H1 (cell line): ENCODE results near the gene SECISBP2. TPM values are rescaled to one million over a fixed set of nuclear protein-coding genes. Genes with fewer than 3 reads are reported as not detected.

Source experiments
- CTCF ChIA-PET: fragments of 300-600 bp; sonication (Branson Sonifier 250); formaldehyde crosslinking; loops from one replicate; lab custom pipeline; 2021; ENCODE audit not compliant: partially characterized antibody; lab: Charles Lee
- POLR2A ChIA-PET: fragments of 300-600 bp; sonication (Branson Sonifier 250); formaldehyde crosslinking; loops from one replicate; lab custom pipeline; 2021; ENCODE audit warnings: inconsistent platforms; ENCODE audit not compliant: partially characterized antibody; lab: Charles Lee
- DNase-seq, 2 experiments: peaks; one replicate each; pipeline versions ENCODE4 v3.0.0 to v3.0.0-alpha.2; 2010 to 2022; ENCODE audit warnings: low spot score in 2 of 2, low read depth in 1 of 2, mixed read lengths in 1 of 2
- FAIRE-seq: peaks from 2 replicates; lab custom pipeline; 2011; peaks lifted over from hg19 to GRCh38; lab: Jason Lieb, UNC
- H2AFZ ChIP-seq: 2 replicates; pipeline ENCODE4 v1.8.1; 2012; ENCODE audit warnings: low read length, inconsistent platforms
- H2AK5ac ChIP-seq: 2 replicates; pipeline ENCODE4 v1.6.1; 2013; ENCODE audit warnings: low read depth, low read length
- H2BK120ac ChIP-seq: replicated peaks from 2 replicates; pipeline ENCODE3; 2013; ENCODE audit warnings: low read depth, low read length, inconsistent platforms
- H2BK12ac ChIP-seq: 2 replicates; pipeline ENCODE4 v1.6.1; 2013; ENCODE audit warnings: low read depth, low read length
- H2BK15ac ChIP-seq: 2 replicates; pipeline ENCODE4 v1.6.1; 2013; ENCODE audit warnings: low read length
- H2BK20ac ChIP-seq: 2 replicates; pipeline ENCODE4 v1.6.1; 2013; ENCODE audit warnings: low read length
- H2BK5ac ChIP-seq: 2 replicates; pipeline ENCODE4 v1.6.1; 2013; ENCODE audit warnings: low read depth, low read length
- H3K14ac ChIP-seq: 2 replicates; pipeline ENCODE4 v1.6.1; 2013; ENCODE audit warnings: inconsistent platforms; ENCODE audit not compliant: insufficient read length
- H3K18ac ChIP-seq: 2 replicates; pipeline ENCODE4 v1.6.1; 2013; ENCODE audit warnings: low read length; ENCODE audit errors: extremely low read depth
- H3K23ac ChIP-seq: 2 replicates; pipeline ENCODE4 v1.6.1; 2013; ENCODE audit warnings: inconsistent platforms; ENCODE audit not compliant: insufficient read length
- H3K23me2 ChIP-seq: 2 replicates; pipeline ENCODE4 v1.6.1; 2013; ENCODE audit warnings: low read depth, low read length
- H3K27ac ChIP-seq: 2 replicates; pipeline ENCODE4 v1.6.1; 2011; ENCODE audit warnings: low read depth, low read length, inconsistent platforms
- H3K27me3 ChIP-seq, 4 experiments: replicated peaks in 1 of 4; 1 replicate in 1 of 4; 2 replicates in 3 of 4; pipeline versions ENCODE4 v1.6.1 to v1.8.1; 2011 to 2013; ENCODE audit warnings: low read length in 3 of 4, mild to moderate bottlenecking in 3 of 4, inconsistent platforms in 2 of 4, mixed read lengths in 2 of 4, moderate library complexity in 1 of 4; ENCODE audit not compliant: control insufficient read depth in 3 of 4, insufficient read depth in 3 of 4; ENCODE audit errors: extremely low read depth in 1 of 4
- H3K36me3 ChIP-seq, 4 experiments: 2 replicates each; pipeline versions ENCODE4 v1.6.1 to v1.8.1; 2011 to 2013; ENCODE audit warnings: mild to moderate bottlenecking in 4 of 4, low read length in 3 of 4, moderate library complexity in 2 of 4, control low read depth in 1 of 4, inconsistent platforms in 1 of 4; ENCODE audit not compliant: insufficient read depth in 4 of 4, control insufficient read depth in 2 of 4
- H3K4ac ChIP-seq: replicated peaks from 2 replicates; pipeline ENCODE3; 2013; ENCODE audit warnings: low read length, low read depth, mixed read lengths, inconsistent platforms; ENCODE audit not compliant: insufficient read length
- H3K4me1 ChIP-seq, 4 experiments: replicated peaks in 1 of 4; 1 replicate in 1 of 4; 2 replicates in 3 of 4; pipeline versions ENCODE4 v1.6.1 to v1.8.1; 2011 to 2013; ENCODE audit warnings: low read length in 3 of 4, inconsistent platforms in 2 of 4, mixed read lengths in 1 of 4; ENCODE audit not compliant: insufficient read depth in 4 of 4, control insufficient read depth in 3 of 4
- H3K4me2 ChIP-seq, 2 experiments: 2 replicates each; pipeline versions ENCODE4 v1.6.1 to v1.8.1; 2011 to 2013; ENCODE audit warnings: low read depth in 2 of 2, low read length in 2 of 2, control low read depth in 1 of 2, inconsistent platforms in 1 of 2, mild to moderate bottlenecking in 1 of 2; ENCODE audit not compliant: insufficient read depth in 1 of 2
- H3K4me3 ChIP-seq, 4 experiments: fragments of 200-600, 300-600 bp in 1 of 4; sonication (generic), shearing (Covaris generic), sonication (Bioruptor Twin) in 1 of 4; 2 replicates each; pipeline versions ENCODE4 v1.5.1 to v1.8.1; 2011 to 2016; ENCODE audit warnings: low read length in 4 of 4, low read depth in 3 of 4, control low read depth in 2 of 4, inconsistent platforms in 2 of 4, mild to moderate bottlenecking in 2 of 4, mixed read lengths in 1 of 4, moderate library complexity in 1 of 4; ENCODE audit not compliant: insufficient read depth in 2 of 4; ENCODE audit errors: extremely low read depth in 1 of 4
- H3K56ac ChIP-seq: replicated peaks from 2 replicates; pipeline ENCODE3; 2013; ENCODE audit warnings: low read depth, mild to moderate bottlenecking, mixed read lengths, low read length, inconsistent platforms; ENCODE audit not compliant: insufficient read length
- H3K79me1 ChIP-seq: 2 replicates; pipeline ENCODE4 v1.6.1; 2013; ENCODE audit warnings: low read depth, low read length, control low read depth
- H3K79me2 ChIP-seq, 2 experiments: 2 replicates each; pipeline versions ENCODE4 v1.6.1 to v1.8.1; 2012 to 2013; ENCODE audit warnings: low read length in 2 of 2, mild to moderate bottlenecking in 2 of 2, inconsistent platforms in 1 of 2; ENCODE audit not compliant: insufficient read depth in 2 of 2, control insufficient read depth in 1 of 2
- H3K9ac ChIP-seq, 4 experiments: replicated peaks in 1 of 4; 1 replicate in 1 of 4; 2 replicates in 3 of 4; pipeline versions ENCODE4 v1.6.1 to v1.8.1; 2011 to 2013; ENCODE audit warnings: low read depth in 3 of 4, low read length in 3 of 4, control low read depth in 2 of 4, mild to moderate bottlenecking in 2 of 4, moderate library complexity in 2 of 4, inconsistent platforms in 1 of 4; ENCODE audit errors: extremely low read depth in 1 of 4
- H3K9me3 ChIP-seq, 2 experiments: 2 replicates each; pipeline versions ENCODE4 v1.6.1 to v1.8.1; 2012 to 2013; ENCODE audit warnings: mild to moderate bottlenecking in 2 of 2, moderate library complexity in 2 of 2, control low read depth in 1 of 2, inconsistent platforms in 1 of 2, low read depth in 1 of 2, low read length in 1 of 2, mixed read lengths in 1 of 2; ENCODE audit not compliant: insufficient read depth in 2 of 2
- H4K20me1 ChIP-seq, 2 experiments: replicated peaks in 1 of 2; 2 replicates each; pipeline versions ENCODE3 to v1.8.1; 2011 to 2013; ENCODE audit warnings: inconsistent platforms in 2 of 2, low read length in 2 of 2, mild to moderate bottlenecking in 1 of 2; ENCODE audit not compliant: insufficient read depth in 2 of 2, control insufficient read depth in 1 of 2
- H4K5ac ChIP-seq: 2 replicates; pipeline ENCODE4 v1.6.1; 2013; ENCODE audit warnings: low read length, low read depth, mixed read lengths, inconsistent platforms; ENCODE audit not compliant: insufficient read length
- H4K8ac ChIP-seq: 2 replicates; pipeline ENCODE4 v1.8.0; 2013; ENCODE audit warnings: mild to moderate bottlenecking, moderate library complexity, low read length, inconsistent platforms; ENCODE audit not compliant: insufficient read depth; ENCODE audit errors: extremely low read depth
- H4K91ac ChIP-seq: replicated peaks from 2 replicates; pipeline ENCODE3; 2013; ENCODE audit warnings: low read length, mixed read lengths, inconsistent platforms; ENCODE audit not compliant: insufficient read length
- ASH2L ChIP-seq: fragments of 200-600, 300-600 bp; sonication (generic); IDR thresholded peaks from one replicate; pipeline ENCODE4 v1.7.1; 2017; ENCODE audit warnings: low read length
- CHD2 ChIP-seq: IDR thresholded peaks from 2 replicates; pipeline ENCODE4 v1.6.1; 2012; ENCODE audit warnings: low read length, improper control_type of control experiment
- FOSL1 ChIP-seq: IDR thresholded peaks from 2 replicates; pipeline ENCODE4 v1.6.1; 2011; ENCODE audit warnings: mild to moderate bottlenecking, low read depth, low read length, moderate library complexity; ENCODE audit not compliant: insufficient read depth
- HDAC2 ChIP-seq, 2 experiments: fragments of 300-600 bp in 1 of 2; sonication (generic) in 1 of 2; IDR thresholded peaks; 2 replicates each; pipeline ENCODE4 v1.6.1; 2011 to 2012; ENCODE audit warnings: low read depth in 2 of 2, low read length in 2 of 2, mild to moderate bottlenecking in 2 of 2, moderate library complexity in 2 of 2, borderline replicate concordance in 1 of 2, inconsistent platforms in 1 of 2
- MAFK ChIP-seq: IDR thresholded peaks from 2 replicates; pipeline ENCODE4 v1.6.1; 2012; ENCODE audit warnings: low read depth, mild to moderate bottlenecking, improper control_type of control experiment, low read length
- NRF1 ChIP-seq: IDR thresholded peaks from 2 replicates; pipeline ENCODE4 v1.6.1; 2011; ENCODE audit warnings: mild to moderate bottlenecking, low read depth, low read length, improper control_type of control experiment
- RFX5 ChIP-seq: IDR thresholded peaks from 2 replicates; pipeline ENCODE4 v1.6.1; 2011; ENCODE audit warnings: low read depth, low read length, improper control_type of control experiment, borderline replicate concordance
- SIN3A ChIP-seq, 2 experiments: IDR thresholded peaks in 1 of 2; conservative IDR thresholded peaks in 1 of 2; 2 replicates each; pipeline ENCODE4 v1.6.1; 2011 to 2012; ENCODE audit warnings: low read length in 2 of 2, improper control_type of control experiment in 1 of 2, low read depth in 1 of 2, mild to moderate bottlenecking in 1 of 2
- SP2 ChIP-seq: IDR thresholded peaks from 2 replicates; pipeline ENCODE4 v1.6.1; 2012; ENCODE audit warnings: mild to moderate bottlenecking, low read length, inconsistent platforms
- SP4 ChIP-seq: IDR thresholded peaks from 2 replicates; pipeline ENCODE4 v1.6.1; 2012; ENCODE audit warnings: low read length, inconsistent platforms
- ZNF274 ChIP-seq: IDR thresholded peaks from 2 replicates; pipeline ENCODE4 v1.7.0; 2012; ENCODE audit warnings: low read length, borderline replicate concordance; ENCODE audit errors: extremely low read depth
- WGBS, 2 experiments: shearing (Covaris generic) in 1 of 2; methylation state at CpG; one replicate each; pipeline versions ENCODE4 v1.1.6 to v1.1.7; 2013 to 2015; ENCODE audit warnings: low lambda C conversion rate in 2 of 2, mixed read lengths in 2 of 2, inconsistent platforms in 1 of 2, low coverage in 1 of 2, missing lambda C conversion rate in 1 of 2; ENCODE audit not compliant: insufficient replicate concordance in 2 of 2, insufficient coverage in 1 of 2, insufficient read length in 1 of 2; ENCODE audit errors: extremely low coverage in 1 of 2, missing lambda C conversion rate in 1 of 2; 5-methylcytosine and 5-hydroxymethylcytosine counted together
- polyA plus RNA-seq, 7 experiments: library from polyadenylated mRNA; depleted of rRNA in 3 of 7; stranded (reverse) in 5 of 7; unstranded in 2 of 7; fragments of >200 nt in 5 of 7; fragments of 200-250 nt in 2 of 7; gene quantifications; 1 replicate in 5 of 7; 2 replicates in 1 of 7; 4 replicates in 1 of 7; pipeline versions ENCODE4 v1.2.1 to v1.2.3, GENCODE V29; 2011 to 2013; ENCODE audit warnings: missing spikeins in 2 of 7, mixed read lengths in 2 of 7
- total RNA-seq: library from RNA; stranded (reverse); fragmentation: NEBNext Ultra II Directional; extraction: Animal tissue kit (Norgen Biotek cat#: 25700); gene quantifications from 2 replicates; pipeline ENCODE4 v1.2.1, GENCODE V29; 2021

SECISBP2 gene
- total and polyA plus RNA-seq, 2 of the 8 experiments (the other 6 are each of a cell fraction or from before 2014, with no cell fraction given), result 39.0 to 61.7 TPM

DNA sequence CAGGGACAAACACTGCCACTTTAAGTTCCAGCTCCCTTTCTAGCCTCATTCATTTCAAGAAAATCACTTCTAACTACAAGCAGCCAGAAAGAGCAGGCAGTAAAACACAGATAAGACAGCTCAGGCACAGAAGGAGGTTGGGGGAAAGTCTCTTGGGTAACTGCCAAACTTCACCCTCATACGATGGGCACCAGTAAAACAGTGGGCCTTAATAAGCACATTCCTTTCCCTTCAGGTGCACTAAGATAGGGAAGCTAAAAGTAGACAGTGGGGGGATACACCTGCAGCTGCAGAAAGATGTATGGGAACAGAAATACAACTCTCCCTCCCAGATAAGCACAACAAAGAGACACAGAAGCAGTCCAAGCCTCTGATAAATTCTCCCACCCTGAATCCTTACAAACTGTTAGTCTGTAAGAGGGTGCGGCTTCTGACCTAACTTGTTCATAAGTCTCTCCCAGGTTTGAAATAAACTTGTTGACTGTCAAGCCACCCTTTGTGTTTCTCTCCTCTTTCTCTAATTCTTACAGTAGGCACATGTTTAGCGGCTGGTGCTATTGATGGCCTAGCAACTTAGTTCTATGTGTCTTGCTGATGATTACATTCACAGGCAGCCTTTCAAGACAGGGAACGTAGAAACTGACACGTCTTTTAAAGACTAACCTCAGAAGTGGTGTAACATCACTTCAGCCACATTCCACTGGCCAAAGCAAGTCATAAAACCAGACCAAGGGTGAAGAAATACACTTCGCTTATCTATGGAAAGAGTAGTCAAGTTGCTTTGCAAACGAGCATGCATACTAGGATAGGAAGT is 14.1 kb upstream of the SECISBP2 start:
- TF ChIP-seq NRF1 (no peak), ASH2L (no peak), ZNF274 (no peak), MAFK (no peak), FOSL1 (no peak), SP4 (no peak), CHD2 (no peak), HDAC2 (IDR thresholded peaks at IDR 0.05; ENCODE audit: borderline replicate concordance in 1 of 2, low read depth in 2 of 2, low read length in 2 of 2) (no peak), SP2 (no peak), RFX5 (no peak), SIN3A (conservative IDR thresholded peaks at IDR 0.05 in 1 of 2, IDR thresholded peaks at IDR 0.05 in 1 of 2; ENCODE audit: low read depth in 1 of 2, low read length in 2 of 2) (no peak)
- no peak overlapping the region for H3K18ac ChIP-seq
- H2BK20ac ChIP-seq, result no peak overlapping the region
- no peak for FAIRE-seq
- no peak overlapping the region for H3K4me3 ChIP-seq
- peaks cover 0 to 16% (median 0%) of the 10 kb centered on the region in 4 experiments; a peak in 2 of 8 replicates for H3K36me3 ChIP-seq
- no peak overlapping the region for H2BK15ac ChIP-seq
- H4K91ac ChIP-seq, result no peak overlapping the region
- H3K79me2 ChIP-seq, result 0 out of 4 replicates have a peak, but pooled peaks cover 0 to 2% of the 10 kb centered on the region in 2 experiments
- no peak overlapping the region for H2AK5ac ChIP-seq
- 93% methylated on average over 7 of the region's 7 CpGs; no CpG with 5 or more reads in 1 of the 2 experiments for WGBS, 2 experiments
- H2BK12ac ChIP-seq, result no peak overlapping the region
- H3K56ac ChIP-seq, result no peak overlapping the region
- POLR2A ChIA-PET, result no interaction called here
- H3K4ac ChIP-seq, result no peak overlapping the region
- no peak overlapping the region for H3K27ac ChIP-seq
- H3K79me1 ChIP-seq, result no peaks in the 10 kb centered on the region
- no peak overlapping the region for H3K23ac ChIP-seq
- H2BK5ac ChIP-seq, result no peak overlapping the region
- H3K4me2 ChIP-seq, result no peak overlapping the region
- no peak overlapping the region for H3K9ac ChIP-seq
- H2AFZ ChIP-seq, result no peak overlapping the region
- no peak overlapping the region for H3K14ac ChIP-seq
- no peak overlapping the region for H2BK120ac ChIP-seq
- H3K23me2 ChIP-seq, result no peaks in the 10 kb centered on the region
- H4K5ac ChIP-seq, result no peak overlapping the region
- no peaks in the 10 kb centered on the region for H3K27me3 ChIP-seq
- no peaks in the 10 kb centered on the region for H3K9me3 ChIP-seq
- no peak overlapping the region for H4K8ac ChIP-seq
- H4K20me1 ChIP-seq, result peaks cover 0 to 2% of the 10 kb centered on the region in 2 experiments
- H3K4me1 ChIP-seq, result no peaks in the 10 kb centered on the region; a peak in 1 of 7 replicates
- CTCF ChIA-PET, result no interaction called here
- no peak for DNase-seq
